Fibroblast of skin of left quadriceps (primary cell): ENCODE data around the gene GABRB2.

Source experiments
- DNase-seq, 2 experiments: peaks; one replicate each; pipeline ENCODE4 v3.0.0-alpha.2; 2013; ENCODE audit warnings: low read depth in 2 of 2

GABRB2 gene

GRCh38 chr5:161387121-161387520 lies 159.4 kb downstream of the GABRB2 start:
- DNase-seq = no peak

DNA sequence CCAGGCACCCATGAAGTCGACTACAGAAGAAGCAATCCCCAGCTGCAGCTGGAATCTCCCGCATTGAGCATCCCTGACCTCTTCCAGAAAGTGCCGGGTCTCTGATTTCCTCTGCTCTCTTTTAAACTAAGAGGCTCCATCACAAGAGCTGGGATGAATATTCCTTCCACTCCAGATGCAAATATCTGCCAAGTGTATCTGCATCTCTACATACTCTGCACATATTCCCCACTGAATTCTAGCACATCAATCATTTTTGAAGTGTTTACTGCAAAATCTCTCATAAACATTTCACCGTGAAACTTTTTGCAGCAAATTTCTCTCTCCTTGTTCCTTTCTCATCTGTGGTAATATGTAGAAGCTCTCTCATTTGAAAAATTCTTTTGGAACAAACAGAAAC lies 161.5 kb downstream of the GABRB2 start:
- DNase-seq = no peak

- no peak for DNase-seq
These were observed 163.8 kb downstream of the GABRB2 start for GRCh38 chr5:161382685-161383084.

GRCh38 chr5:161380486-161380885 lies 166.0 kb downstream of the GABRB2 start:
- no peak for DNase-seq

- DNase-seq = no peak
These were observed 167.8 kb downstream of the GABRB2 start for GRCh38 chr5:161378701-161379100.

DNA sequence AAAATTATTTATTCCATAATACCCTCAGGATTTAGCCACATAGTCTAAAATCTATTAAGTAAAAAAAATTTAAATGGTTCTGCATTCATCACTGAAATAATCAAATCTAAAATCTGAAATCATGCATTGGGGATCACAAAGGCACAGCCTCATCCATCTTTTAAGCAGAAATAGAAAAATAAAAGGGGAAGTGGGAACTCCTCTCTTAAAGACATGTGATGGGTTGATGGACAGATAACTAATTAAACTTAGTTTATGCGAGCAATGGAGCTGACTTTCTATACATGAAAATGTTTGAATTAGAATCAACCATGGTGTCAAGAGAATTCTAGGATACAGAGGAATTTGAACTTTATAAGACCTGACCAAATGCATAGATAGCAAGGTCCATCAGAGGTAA lies 170.5 kb downstream of the GABRB2 start:
- no peak for DNase-seq

- no peak for DNase-seq
These were observed 173.2 kb downstream of the GABRB2 start for GRCh38 chr5:161373345-161373707.

- no peak for DNase-seq
These were observed 173.7 kb downstream of the GABRB2 start for GRCh38 chr5:161372682-161373344.

DNA sequence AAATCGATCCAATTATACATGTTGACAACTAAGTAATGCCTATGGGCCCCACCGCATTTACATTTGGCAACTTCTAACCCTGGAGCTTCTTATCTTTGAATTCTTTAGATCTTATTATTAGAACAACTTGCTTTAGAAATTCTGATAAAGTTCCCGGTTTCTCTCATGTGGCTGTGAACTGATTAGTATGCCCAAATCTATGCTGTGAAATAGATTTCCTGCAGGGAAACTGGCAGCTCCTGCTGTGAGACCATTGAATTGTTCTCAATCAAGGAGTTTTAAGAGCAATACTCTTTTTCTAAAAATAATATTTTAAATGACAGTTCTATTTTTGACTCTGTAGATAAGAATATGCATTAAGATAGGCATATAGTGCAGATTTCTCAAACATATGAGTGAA lies 177.5 kb downstream of the GABRB2 start:
- no peak for DNase-seq

GRCh38 chr5:161358446-161358845 lies 188.1 kb downstream of the GABRB2 start:
- DNase-seq = no peak

- no peak for DNase-seq
These were observed 202.3 kb downstream of the GABRB2 start for GRCh38 chr5:161344234-161344633.

DNA sequence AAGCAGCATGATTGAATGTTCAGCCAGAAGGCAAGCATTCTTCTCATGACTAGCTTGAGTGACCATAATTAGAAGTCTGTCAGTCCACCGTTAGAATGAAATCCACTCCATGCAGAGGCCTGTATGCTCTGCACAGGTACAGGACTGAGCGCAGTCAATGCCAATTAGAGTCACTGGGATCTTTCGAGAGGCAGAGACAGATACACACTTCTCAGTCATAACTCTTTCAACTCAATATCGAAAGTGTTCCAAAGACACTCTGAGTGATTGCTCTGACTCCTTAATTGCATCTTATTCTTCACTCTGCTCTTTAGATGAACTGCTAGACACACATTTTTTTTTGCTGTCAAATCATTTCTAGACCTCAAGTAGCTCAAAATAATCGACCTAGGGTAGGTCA lies 203.6 kb downstream of the GABRB2 start:
- no peak for DNase-seq

GRCh38 chr5:161340012-161340411 lies 206.5 kb downstream of the GABRB2 start:
- DNase-seq = no peak

DNA sequence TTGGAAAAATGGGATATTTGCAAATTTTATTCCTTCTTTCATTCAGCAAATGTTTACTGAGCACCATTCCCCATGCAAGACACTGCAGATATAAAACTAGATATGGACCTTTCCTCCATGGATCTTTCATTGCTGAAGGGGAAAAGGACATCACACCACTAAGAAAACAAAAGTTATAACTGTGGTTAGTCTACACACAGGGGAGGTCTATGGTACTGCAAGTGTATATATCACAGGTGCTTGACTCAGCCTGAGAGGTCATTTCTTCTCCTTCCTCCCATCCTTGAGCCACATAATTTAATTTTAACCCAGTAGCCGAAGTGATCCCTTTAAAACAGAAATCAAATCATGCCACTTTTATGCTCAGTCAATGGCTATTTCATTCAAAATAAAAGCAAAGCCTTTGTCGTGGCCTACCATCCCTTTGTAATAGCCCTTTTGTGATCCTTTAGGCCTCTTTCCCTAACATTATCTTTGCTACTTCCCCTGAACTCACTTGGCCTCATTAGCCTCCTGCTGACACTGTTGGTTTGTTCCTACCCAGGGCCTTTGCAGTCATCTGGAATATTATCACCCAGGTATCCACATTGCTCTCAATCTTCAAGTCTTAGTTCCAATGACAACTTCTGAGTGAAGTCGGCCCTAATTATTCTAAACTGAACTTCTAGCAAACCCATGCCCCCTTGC lies 213.2 kb downstream of the GABRB2 start:
- DNase-seq = no peak

GRCh38 chr5:161332343-161332742 lies 214.2 kb downstream of the GABRB2 start:
- no peak for DNase-seq

DNA sequence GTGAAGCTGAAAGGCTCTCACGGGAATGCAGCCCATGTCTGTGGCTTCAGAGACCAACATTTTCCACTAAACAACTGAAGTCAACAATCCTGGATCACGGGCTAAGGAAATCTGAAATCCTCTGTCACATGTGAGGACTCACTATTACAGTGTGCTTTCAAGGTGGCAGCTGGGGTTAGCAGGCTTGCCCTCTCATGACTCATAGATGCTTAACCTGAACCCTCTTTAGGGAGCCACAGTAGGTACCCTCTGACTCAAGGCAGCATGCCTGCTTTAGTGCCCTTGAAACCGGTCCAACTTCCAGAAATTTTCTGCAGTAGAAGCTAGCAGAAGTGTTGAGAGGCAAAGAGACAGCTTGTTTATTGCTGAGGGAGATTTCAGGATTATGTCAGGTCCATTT lies 232.5 kb downstream of the GABRB2 start:
- DNase-seq = no peak

- DNase-seq = no peak
These were observed 233.6 kb downstream of the GABRB2 start for GRCh38 chr5:161312882-161313281.

DNA sequence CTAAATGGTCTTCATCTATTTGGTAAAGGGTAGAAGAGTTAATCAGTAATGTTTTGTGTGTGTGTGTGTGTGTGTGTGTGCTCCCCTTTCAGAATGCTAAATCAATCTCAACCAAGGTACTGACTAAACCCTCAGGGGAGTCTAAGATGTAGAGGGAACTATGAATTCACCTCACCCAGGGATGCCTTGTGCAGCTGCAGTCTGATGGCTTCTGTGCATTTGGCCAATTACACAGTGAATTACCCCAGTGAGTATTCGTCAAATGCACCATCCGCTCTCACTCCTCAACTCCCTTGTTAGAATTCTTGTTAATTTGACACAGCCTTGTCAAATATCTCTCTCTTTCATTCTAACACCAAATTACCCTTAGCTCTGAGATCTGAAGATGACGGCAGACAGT lies 234.6 kb downstream of the GABRB2 start:
- DNase-seq = no peak

GRCh38 chr5:161311146-161311708 lies 235.3 kb downstream of the GABRB2 start:
- no peak for DNase-seq

- DNase-seq = no peak
These were observed 240.1 kb downstream of the GABRB2 start for GRCh38 chr5:161306351-161306995.

DNA sequence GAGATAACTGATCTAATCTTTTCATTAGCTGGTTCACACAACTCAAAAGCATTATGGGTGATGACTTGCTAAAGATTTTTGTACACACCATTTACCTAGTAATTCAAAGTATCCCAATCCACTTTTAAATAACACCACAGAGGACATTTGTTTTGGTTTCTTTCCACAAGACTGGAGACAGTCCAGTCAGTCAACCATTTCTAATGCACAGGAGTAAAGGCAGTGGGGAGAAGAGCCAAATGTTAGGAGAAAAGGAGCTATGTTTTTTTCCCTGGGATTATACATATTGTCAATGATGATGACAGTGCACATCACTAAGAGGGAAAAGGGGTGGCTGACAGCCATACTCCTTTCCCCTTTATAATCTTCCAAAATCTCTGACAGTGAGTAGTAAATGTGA lies 240.9 kb downstream of the GABRB2 start:
- no peak for DNase-seq

- DNase-seq = no peak
These were observed 244.0 kb downstream of the GABRB2 start for GRCh38 chr5:161302559-161302958.

- DNase-seq = no peak
These were observed 244.9 kb downstream of the GABRB2 start for GRCh38 chr5:161301586-161301985.
